WTC11 (cell line): Measurements from ENCODE around the gene RPL36. TPM values are rescaled to one million over a fixed set of nuclear protein-coding genes. Genes with fewer than 3 reads are reported as not detected.

Experiments
- CREB1 ChIP-seq: sonication (generic); formaldehyde crosslinking; IDR thresholded peaks from 2 replicates; pipeline ENCODE4 v1.8.0; 2023; ENCODE audit warnings: mild to moderate bottlenecking, missing genetic modification reagents
- ELF4 ChIP-seq: sonication (generic); formaldehyde crosslinking; IDR thresholded peaks from 2 replicates; pipeline ENCODE4 v1.8.1; 2022; ENCODE audit warnings: low read depth, mild to moderate bottlenecking, moderate library complexity, missing genetic modification reagents
- ESRRA ChIP-seq: sonication (generic); formaldehyde crosslinking; IDR thresholded peaks from 2 replicates; pipeline ENCODE4 v1.8.1; 2022; ENCODE audit warnings: mild to moderate bottlenecking, missing genetic modification reagents, borderline replicate concordance
- ETV6 ChIP-seq: sonication (generic); formaldehyde crosslinking; IDR thresholded peaks from 2 replicates; pipeline ENCODE4 v1.8.1; 2022; ENCODE audit warnings: mild to moderate bottlenecking, missing genetic modification reagents
- FOXK1 ChIP-seq: sonication (generic); formaldehyde crosslinking; IDR thresholded peaks from 2 replicates; pipeline ENCODE4 v1.8.0; 2022; ENCODE audit warnings: mild to moderate bottlenecking, moderate library complexity, missing genetic modification reagents
- FOXP1 ChIP-seq: sonication (generic); formaldehyde crosslinking; IDR thresholded peaks from 2 replicates; pipeline ENCODE4 v1.8.0; 2022; ENCODE audit warnings: missing genetic modification reagents, mild to moderate bottlenecking, moderate library complexity, borderline replicate concordance
- GTF2I ChIP-seq: fragments of 250-450 bp; sonication (Bioruptor Pico); conservative IDR thresholded peaks from 2 replicates; pipeline ENCODE4 v1.4.0; 2021; ENCODE audit warnings: mild to moderate bottlenecking
- HMGA2 ChIP-seq: fragments of 250-450 bp; sonication (Bioruptor Pico); IDR thresholded peaks from 2 replicates; pipeline ENCODE4 v1.4.0; 2021; ENCODE audit warnings: mild to moderate bottlenecking, moderate library complexity
- IRF2 ChIP-seq: sonication (generic); formaldehyde crosslinking; IDR thresholded peaks from 2 replicates; pipeline ENCODE4 v1.8.0; 2022; ENCODE audit warnings: low read depth, missing genetic modification reagents, borderline replicate concordance
- MXD4 ChIP-seq: fragments of 250-450 bp; sonication (Bioruptor Pico); IDR thresholded peaks from 2 replicates; pipeline ENCODE4 v1.8.0; 2021; ENCODE audit warnings: mild to moderate bottlenecking, moderate library complexity, borderline replicate concordance
- NFATC4 ChIP-seq: fragments of 250-450 bp; sonication (Bioruptor Pico); IDR thresholded peaks from 2 replicates; pipeline ENCODE4 v1.9.0; 2021; ENCODE audit warnings: mild to moderate bottlenecking
- NR2C2 ChIP-seq: sonication (generic); formaldehyde crosslinking; IDR thresholded peaks from 2 replicates; pipeline ENCODE4 v1.8.0; 2022; ENCODE audit warnings: mild to moderate bottlenecking, missing genetic modification reagents
- RELA ChIP-seq: sonication (generic); formaldehyde crosslinking; IDR thresholded peaks from 2 replicates; pipeline ENCODE4 v1.8.1; 2022; ENCODE audit warnings: missing genetic modification reagents, mild to moderate bottlenecking, borderline replicate concordance
- RORB ChIP-seq: fragments of 250-450 bp; sonication (Bioruptor Pico); IDR thresholded peaks from 2 replicates; pipeline ENCODE4 v1.9.0; 2021; ENCODE audit warnings: mild to moderate bottlenecking
- SMAD3 ChIP-seq: sonication (generic); formaldehyde crosslinking; IDR thresholded peaks from 2 replicates; pipeline ENCODE4 v1.8.0; 2022; ENCODE audit warnings: missing genetic modification reagents, mild to moderate bottlenecking, borderline replicate concordance
- SP1 ChIP-seq: sonication (generic); formaldehyde crosslinking; conservative IDR thresholded peaks from 2 replicates; pipeline ENCODE4 v1.8.1; 2022; ENCODE audit warnings: missing genetic modification reagents
- TEAD4 ChIP-seq: sonication (generic); formaldehyde crosslinking; IDR thresholded peaks from 2 replicates; pipeline ENCODE4 v1.8.0; 2022; ENCODE audit warnings: mild to moderate bottlenecking, missing genetic modification reagents
- TP53 ChIP-seq: sonication (generic); formaldehyde crosslinking; IDR thresholded peaks from 2 replicates; pipeline ENCODE4 v1.8.1; 2023; ENCODE audit warnings: mild to moderate bottlenecking, missing genetic modification reagents
- ZNF219 ChIP-seq: sonication (generic); formaldehyde crosslinking; IDR thresholded peaks from 2 replicates; pipeline ENCODE4 v1.8.0; 2023; ENCODE audit warnings: missing genetic modification reagents, mild to moderate bottlenecking, borderline replicate concordance
- ZNF232 ChIP-seq: sonication (generic); formaldehyde crosslinking; IDR thresholded peaks from 2 replicates; pipeline ENCODE4 v1.8.0; 2022; ENCODE audit warnings: mild to moderate bottlenecking, missing genetic modification reagents
- ZNF263 ChIP-seq: sonication (generic); formaldehyde crosslinking; IDR thresholded peaks from 2 replicates; pipeline ENCODE4 v1.8.1; 2022; ENCODE audit warnings: low read depth, mild to moderate bottlenecking, moderate library complexity, missing genetic modification reagents
- ZNF423 ChIP-seq: fragments of 250-450 bp; sonication (Bioruptor Pico); IDR thresholded peaks from 2 replicates; pipeline ENCODE4 v2.1.2; 2022; ENCODE audit warnings: mild to moderate bottlenecking, moderate library complexity
- total RNA-seq: library from RNA; stranded (reverse); gene quantifications from 3 replicates; pipeline ENCODE4 v1.2.3, GENCODE V29; 2021
- TF ChIP-seq, protein P1 (sequence below): sonication (generic); formaldehyde crosslinking; IDR thresholded peaks from 2 replicates; pipeline ENCODE4 v1.8.1; 2022; ENCODE audit warnings: missing genetic modification reagents, borderline replicate concordance
- TF ChIP-seq, protein P2 (sequence below): sonication (generic); formaldehyde crosslinking; IDR thresholded peaks from 2 replicates; pipeline ENCODE4 v1.8.1; 2023; ENCODE audit warnings: mild to moderate bottlenecking, missing genetic modification reagents, borderline replicate concordance
- TF ChIP-seq, protein P3 (sequence below): sonication (generic); formaldehyde crosslinking; IDR thresholded peaks from 2 replicates; pipeline ENCODE4 v1.8.0; 2022; ENCODE audit warnings: mild to moderate bottlenecking, missing genetic modification reagents
- TF ChIP-seq, protein P4 (sequence below): sonication (generic); formaldehyde crosslinking; IDR thresholded peaks from 2 replicates; pipeline ENCODE4 v1.8.1; 2022; ENCODE audit warnings: mild to moderate bottlenecking, missing genetic modification reagents, moderate library complexity, borderline replicate concordance
- TF ChIP-seq, protein P5 (sequence below): sonication (generic); formaldehyde crosslinking; IDR thresholded peaks from 2 replicates; pipeline ENCODE4 v1.8.0; 2022; ENCODE audit warnings: missing genetic modification reagents

RPL36 gene
- total RNA-seq, 1 experiment from 2014 or later, result 1,080 TPM

DNA sequence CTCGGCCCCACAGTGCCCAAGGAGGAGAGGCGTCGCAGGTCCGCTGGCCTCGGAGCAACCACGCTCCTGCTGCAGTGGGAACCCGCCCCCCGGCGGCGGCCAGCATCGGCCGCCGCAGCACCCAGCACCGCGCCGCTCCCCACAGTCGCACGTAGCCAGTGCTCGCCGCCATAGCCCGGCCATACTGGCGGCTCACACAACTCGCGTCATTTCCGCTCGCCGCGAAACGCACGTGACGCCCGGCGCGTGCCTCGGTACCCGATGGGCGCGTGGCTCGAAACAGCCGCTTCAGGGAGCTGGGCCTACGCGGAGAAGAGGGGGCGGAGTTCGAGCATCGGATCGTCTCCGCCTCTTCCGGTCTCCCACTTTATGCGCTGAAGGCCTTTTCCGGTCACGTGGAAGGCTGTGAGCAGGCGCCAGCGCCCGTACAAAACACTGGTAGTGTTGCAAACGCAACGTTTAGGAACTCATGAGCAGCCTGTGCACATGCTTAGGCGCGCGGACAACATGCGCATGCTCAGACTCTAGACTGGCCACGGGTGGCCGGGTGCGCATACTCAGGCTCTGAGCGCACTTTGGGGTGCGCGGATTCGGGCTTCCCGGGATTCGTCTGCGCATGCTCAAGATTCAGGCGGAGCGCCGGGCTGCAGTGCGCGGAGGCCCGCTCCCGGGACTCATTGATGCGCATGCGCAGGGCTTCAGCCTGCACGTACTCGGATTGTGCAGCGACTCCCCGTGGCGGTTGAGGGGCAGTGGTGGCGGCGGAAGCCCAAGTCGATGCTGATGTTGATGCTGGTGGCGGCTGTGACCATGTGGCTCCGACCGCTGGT, 30.1 kb downstream of the RPL36 start, which contains the start of the genes CATSPERD and LONP1 (continued):
- TF ChIP-seq, protein P1, sequence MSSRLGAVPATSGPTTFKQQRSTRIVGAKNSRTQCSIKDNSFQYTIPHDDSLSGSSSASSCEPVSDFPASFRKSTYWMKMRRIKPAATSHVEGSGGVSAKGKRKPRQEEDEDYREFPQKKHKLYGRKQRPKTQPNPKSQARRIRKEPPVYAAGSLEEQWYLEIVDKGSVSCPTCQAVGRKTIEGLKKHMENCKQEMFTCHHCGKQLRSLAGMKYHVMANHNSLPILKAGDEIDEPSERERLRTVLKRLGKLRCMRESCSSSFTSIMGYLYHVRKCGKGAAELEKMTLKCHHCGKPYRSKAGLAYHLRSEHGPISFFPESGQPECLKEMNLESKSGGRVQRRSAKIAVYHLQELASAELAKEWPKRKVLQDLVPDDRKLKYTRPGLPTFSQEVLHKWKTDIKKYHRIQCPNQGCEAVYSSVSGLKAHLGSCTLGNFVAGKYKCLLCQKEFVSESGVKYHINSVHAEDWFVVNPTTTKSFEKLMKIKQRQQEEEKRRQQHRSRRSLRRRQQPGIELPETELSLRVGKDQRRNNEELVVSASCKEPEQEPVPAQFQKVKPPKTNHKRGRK (CRISPR knock-in tag), result no peak
- TF ChIP-seq, protein P2, sequence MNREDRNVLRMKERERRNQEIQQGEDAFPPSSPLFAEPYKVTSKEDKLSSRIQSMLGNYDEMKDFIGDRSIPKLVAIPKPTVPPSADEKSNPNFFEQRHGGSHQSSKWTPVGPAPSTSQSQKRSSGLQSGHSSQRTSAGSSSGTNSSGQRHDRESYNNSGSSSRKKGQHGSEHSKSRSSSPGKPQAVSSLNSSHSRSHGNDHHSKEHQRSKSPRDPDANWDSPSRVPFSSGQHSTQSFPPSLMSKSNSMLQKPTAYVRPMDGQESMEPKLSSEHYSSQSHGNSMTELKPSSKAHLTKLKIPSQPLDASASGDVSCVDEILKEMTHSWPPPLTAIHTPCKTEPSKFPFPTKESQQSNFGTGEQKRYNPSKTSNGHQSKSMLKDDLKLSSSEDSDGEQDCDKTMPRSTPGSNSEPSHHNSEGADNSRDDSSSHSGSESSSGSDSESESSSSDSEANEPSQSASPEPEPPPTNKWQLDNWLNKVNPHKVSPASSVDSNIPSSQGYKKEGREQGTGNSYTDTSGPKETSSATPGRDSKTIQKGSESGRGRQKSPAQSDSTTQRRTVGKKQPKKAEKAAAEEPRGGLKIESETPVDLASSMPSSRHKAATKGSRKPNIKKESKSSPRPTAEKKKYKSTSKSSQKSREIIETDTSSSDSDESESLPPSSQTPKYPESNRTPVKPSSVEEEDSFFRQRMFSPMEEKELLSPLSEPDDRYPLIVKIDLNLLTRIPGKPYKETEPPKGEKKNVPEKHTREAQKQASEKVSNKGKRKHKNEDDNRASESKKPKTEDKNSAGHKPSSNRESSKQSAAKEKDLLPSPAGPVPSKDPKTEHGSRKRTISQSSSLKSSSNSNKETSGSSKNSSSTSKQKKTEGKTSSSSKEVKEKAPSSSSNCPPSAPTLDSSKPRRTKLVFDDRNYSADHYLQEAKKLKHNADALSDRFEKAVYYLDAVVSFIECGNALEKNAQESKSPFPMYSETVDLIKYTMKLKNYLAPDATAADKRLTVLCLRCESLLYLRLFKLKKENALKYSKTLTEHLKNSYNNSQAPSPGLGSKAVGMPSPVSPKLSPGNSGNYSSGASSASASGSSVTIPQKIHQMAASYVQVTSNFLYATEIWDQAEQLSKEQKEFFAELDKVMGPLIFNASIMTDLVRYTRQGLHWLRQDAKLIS, result no peak
- TF ChIP-seq TEAD4 (CRISPR knock-in tag) (no peak), ZNF423 (CRISPR knock-in tag) (no peak), FOXK1 (peak; percentile 98), SP1 (CRISPR knock-in tag) (peak; percentile 99), NR2C2 (CRISPR knock-in tag) (no peak), CREB1 (CRISPR knock-in tag) (peak; percentile 88; the same call in 1 of the 2 replicates), GTF2I (no peak), HMGA2 (CRISPR knock-in tag) (no peak), ESRRA (peak; percentile 60; the same call in 1 of the 2 replicates), RELA (CRISPR knock-in tag) (peak; percentile 78; the same call in 1 of the 2 replicates), NFATC4 (no peak), TP53 (CRISPR knock-in tag) (peak; percentile 52; the same call in 1 of the 2 replicates), ETV6 (CRISPR knock-in tag) (peak; percentile 60), ZNF219 (CRISPR knock-in tag) (no peak), ZNF263 (no peak), MXD4 (no peak), IRF2 (CRISPR knock-in tag) (no peak), FOXP1 (peak; percentile 88; the same call in 1 of the 2 replicates), ZNF232 (CRISPR knock-in tag) (peak; percentile 90), RORB (no peak), SMAD3 (peak; percentile 79; the same call in 1 of the 2 replicates), ELF4 (CRISPR knock-in tag) (no peak)
- TF ChIP-seq, protein P3, sequence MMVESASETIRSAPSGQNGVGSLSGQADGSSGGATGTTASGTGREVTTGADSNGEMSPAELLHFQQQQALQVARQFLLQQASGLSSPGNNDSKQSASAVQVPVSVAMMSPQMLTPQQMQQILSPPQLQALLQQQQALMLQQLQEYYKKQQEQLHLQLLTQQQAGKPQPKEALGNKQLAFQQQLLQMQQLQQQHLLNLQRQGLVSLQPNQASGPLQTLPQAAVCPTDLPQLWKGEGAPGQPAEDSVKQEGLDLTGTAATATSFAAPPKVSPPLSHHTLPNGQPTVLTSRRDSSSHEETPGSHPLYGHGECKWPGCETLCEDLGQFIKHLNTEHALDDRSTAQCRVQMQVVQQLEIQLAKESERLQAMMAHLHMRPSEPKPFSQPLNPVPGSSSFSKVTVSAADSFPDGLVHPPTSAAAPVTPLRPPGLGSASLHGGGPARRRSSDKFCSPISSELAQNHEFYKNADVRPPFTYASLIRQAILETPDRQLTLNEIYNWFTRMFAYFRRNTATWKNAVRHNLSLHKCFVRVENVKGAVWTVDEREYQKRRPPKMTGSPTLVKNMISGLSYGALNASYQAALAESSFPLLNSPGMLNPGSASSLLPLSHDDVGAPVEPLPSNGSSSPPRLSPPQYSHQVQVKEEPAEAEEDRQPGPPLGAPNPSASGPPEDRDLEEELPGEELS, result peak; percentile 86
- TF ChIP-seq, protein P4, sequence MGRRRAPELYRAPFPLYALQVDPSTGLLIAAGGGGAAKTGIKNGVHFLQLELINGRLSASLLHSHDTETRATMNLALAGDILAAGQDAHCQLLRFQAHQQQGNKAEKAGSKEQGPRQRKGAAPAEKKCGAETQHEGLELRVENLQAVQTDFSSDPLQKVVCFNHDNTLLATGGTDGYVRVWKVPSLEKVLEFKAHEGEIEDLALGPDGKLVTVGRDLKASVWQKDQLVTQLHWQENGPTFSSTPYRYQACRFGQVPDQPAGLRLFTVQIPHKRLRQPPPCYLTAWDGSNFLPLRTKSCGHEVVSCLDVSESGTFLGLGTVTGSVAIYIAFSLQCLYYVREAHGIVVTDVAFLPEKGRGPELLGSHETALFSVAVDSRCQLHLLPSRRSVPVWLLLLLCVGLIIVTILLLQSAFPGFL (CRISPR knock-in tag), result no peak
- TF ChIP-seq, protein P5, sequence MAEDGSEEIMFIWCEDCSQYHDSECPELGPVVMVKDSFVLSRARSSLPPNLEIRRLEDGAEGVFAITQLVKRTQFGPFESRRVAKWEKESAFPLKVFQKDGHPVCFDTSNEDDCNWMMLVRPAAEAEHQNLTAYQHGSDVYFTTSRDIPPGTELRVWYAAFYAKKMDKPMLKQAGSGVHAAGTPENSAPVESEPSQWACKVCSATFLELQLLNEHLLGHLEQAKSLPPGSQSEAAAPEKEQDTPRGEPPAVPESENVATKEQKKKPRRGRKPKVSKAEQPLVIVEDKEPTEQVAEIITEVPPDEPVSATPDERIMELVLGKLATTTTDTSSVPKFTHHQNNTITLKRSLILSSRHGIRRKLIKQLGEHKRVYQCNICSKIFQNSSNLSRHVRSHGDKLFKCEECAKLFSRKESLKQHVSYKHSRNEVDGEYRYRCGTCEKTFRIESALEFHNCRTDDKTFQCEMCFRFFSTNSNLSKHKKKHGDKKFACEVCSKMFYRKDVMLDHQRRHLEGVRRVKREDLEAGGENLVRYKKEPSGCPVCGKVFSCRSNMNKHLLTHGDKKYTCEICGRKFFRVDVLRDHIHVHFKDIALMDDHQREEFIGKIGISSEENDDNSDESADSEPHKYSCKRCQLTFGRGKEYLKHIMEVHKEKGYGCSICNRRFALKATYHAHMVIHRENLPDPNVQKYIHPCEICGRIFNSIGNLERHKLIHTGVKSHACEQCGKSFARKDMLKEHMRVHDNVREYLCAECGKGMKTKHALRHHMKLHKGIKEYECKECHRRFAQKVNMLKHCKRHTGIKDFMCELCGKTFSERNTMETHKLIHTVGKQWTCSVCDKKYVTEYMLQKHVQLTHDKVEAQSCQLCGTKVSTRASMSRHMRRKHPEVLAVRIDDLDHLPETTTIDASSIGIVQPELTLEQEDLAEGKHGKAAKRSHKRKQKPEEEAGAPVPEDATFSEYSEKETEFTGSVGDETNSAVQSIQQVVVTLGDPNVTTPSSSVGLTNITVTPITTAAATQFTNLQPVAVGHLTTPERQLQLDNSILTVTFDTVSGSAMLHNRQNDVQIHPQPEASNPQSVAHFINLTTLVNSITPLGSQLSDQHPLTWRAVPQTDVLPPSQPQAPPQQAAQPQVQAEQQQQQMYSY (CRISPR knock-in tag), result peak; percentile 10; the same call in 1 of the 2 replicates
